ENCODE data around the gene OR6X1. TPM values are rescaled to one million over a fixed set of nuclear protein-coding genes. Genes with fewer than 3 reads are reported as not detected.
A peak's percentile ranks its signal among the peaks of the same experiment; 100 is the strongest.
"Not testable (repeated sequence)": the region's sequence is repeated elsewhere in the genome, so short reads cannot be mapped to it uniquely, and the experiment has no call there.

Gene OR6X1
- polyA plus RNA-seq, 2 donors: not detected

DNA sequence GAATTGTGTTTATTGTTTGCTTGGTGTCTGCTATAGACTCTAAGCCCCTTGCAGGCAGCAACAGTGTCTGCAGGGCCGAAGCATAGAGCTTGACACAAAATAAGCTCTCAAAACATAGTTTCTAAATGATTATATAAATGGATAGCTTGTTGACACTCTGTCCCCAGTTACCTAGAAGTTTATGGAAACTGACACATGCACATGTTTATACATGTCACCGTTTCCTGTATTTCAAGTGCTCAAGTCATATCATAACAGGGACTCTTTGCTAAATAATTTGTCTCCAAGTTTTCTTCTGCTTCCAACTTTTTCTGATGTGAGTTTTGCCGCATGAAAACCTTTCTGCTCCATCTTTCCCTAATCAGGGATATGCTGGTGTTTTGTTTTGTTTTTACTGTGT lies 3.7 kb upstream of the OR6X1 start:
- no peaks in the 10 kb centered on the region for H3K36me3 ChIP-seq (ENCODE audit: control insufficient read depth in 2 of 2, insufficient read depth in 2 of 2, low read length in 1 of 2)
- no peak overlapping the region for H3K4me3 ChIP-seq (ENCODE audit: low read depth in 1 of 2, low read length in 2 of 2)
- H3K27me3 ChIP-seq (ENCODE audit: control insufficient read depth in 1 of 2, insufficient read depth in 2 of 2, low read length in 2 of 2): no peaks in the 10 kb centered on the region
- H3K9me3 ChIP-seq (ENCODE audit: control insufficient read depth in 2 of 2, insufficient read depth in 1 of 2, low read depth in 1 of 2, low read length in 1 of 2): no peaks in the 10 kb centered on the region
- 51 to 67% methylated on average over 3 of the region's 3 CpGs for WGBS, 2 donors
- no peak overlapping the region for H3K27ac ChIP-seq (ENCODE audit: low read depth in 2 of 2, low read length in 1 of 2)
- no peaks in the 10 kb centered on the region for H3K4me1 ChIP-seq (ENCODE audit: control insufficient read depth in 2 of 2, insufficient read depth in 2 of 2, low read length in 1 of 2)

GRCh38 chr11:123755813-123756212 lies 1.5 kb upstream of the OR6X1 start:
- no peak overlapping the region for H3K4me3 ChIP-seq (ENCODE audit: low read depth in 1 of 2, low read length in 2 of 2)
- no peaks in the 10 kb centered on the region for H3K36me3 ChIP-seq (ENCODE audit: control insufficient read depth in 2 of 2, insufficient read depth in 2 of 2, low read length in 1 of 2)
- H3K9me3 ChIP-seq (ENCODE audit: control insufficient read depth in 2 of 2, insufficient read depth in 1 of 2, low read depth in 1 of 2, low read length in 1 of 2): no peaks in the 10 kb centered on the region
- whole genome bisulfite sequencing, 2 donors: 87 to 91% methylated on average over 3 of the region's 3 CpGs
- H3K27me3 ChIP-seq (ENCODE audit: control insufficient read depth in 1 of 2, insufficient read depth in 2 of 2, low read length in 2 of 2): peaks cover 0 to 2% of the 10 kb centered on the region in 2 donors
- H3K4me1 ChIP-seq (ENCODE audit: control insufficient read depth in 2 of 2, insufficient read depth in 2 of 2, low read length in 1 of 2): no peaks in the 10 kb centered on the region
- no peak overlapping the region for H3K27ac ChIP-seq (ENCODE audit: low read depth in 2 of 2, low read length in 1 of 2)

- H3K4me1 ChIP-seq (ENCODE audit: control insufficient read depth in 2 of 2, insufficient read depth in 2 of 2, low read length in 1 of 2): no peaks in the 10 kb centered on the region
- no peaks in the 10 kb centered on the region for H3K9me3 ChIP-seq (ENCODE audit: control insufficient read depth in 2 of 2, insufficient read depth in 1 of 2, low read depth in 1 of 2, low read length in 1 of 2)
- H3K36me3 ChIP-seq (ENCODE audit: control insufficient read depth in 2 of 2, insufficient read depth in 2 of 2, low read length in 1 of 2): no peaks in the 10 kb centered on the region
Observed at GRCh38 chr11:123755344-123755743, 1.0 kb upstream of the OR6X1 start.

GRCh38 chr11:123753110-123753509 lies 1.2 kb downstream of the OR6X1 start:
- Histone ChIP-seq H3K4me3 (ENCODE audit: low read depth in 1 of 2, low read length in 2 of 2) (no peak overlapping the region), H3K27ac (ENCODE audit: low read depth in 2 of 2, low read length in 1 of 2) (no peak overlapping the region), H3K4me1 (ENCODE audit: control insufficient read depth in 2 of 2, insufficient read depth in 2 of 2, low read length in 1 of 2) (no peaks in the 10 kb centered on the region), H3K27me3 (ENCODE audit: control insufficient read depth in 1 of 2, insufficient read depth in 2 of 2, low read length in 2 of 2) (peaks cover 0 to 2% of the 10 kb centered on the region in 2 donors), H3K36me3 (ENCODE audit: control insufficient read depth in 2 of 2, insufficient read depth in 2 of 2, low read length in 1 of 2) (no peaks in the 10 kb centered on the region), H3K9me3 (ENCODE audit: control insufficient read depth in 2 of 2, insufficient read depth in 1 of 2, low read depth in 1 of 2, low read length in 1 of 2) (no peaks in the 10 kb centered on the region)

More at GRCh38 chr11:123755344-123755743, 1.0 kb upstream of the OR6X1 start:
- H3K27ac ChIP-seq (ENCODE audit: low read depth in 2 of 2, low read length in 1 of 2): no peak overlapping the region
- no peak overlapping the region for H3K4me3 ChIP-seq (ENCODE audit: low read depth in 1 of 2, low read length in 2 of 2)
- peaks cover 0 to 2% of the 10 kb centered on the region in 2 donors for H3K27me3 ChIP-seq (ENCODE audit: control insufficient read depth in 1 of 2, insufficient read depth in 2 of 2, low read length in 2 of 2)

- H3K4me3 ChIP-seq (ENCODE audit: low read depth in 1 of 2, low read length in 2 of 2): no peak overlapping the region
- H3K27ac ChIP-seq (ENCODE audit: low read depth in 2 of 2, low read length in 1 of 2): no peak overlapping the region
- 35 to 46% methylated on average over 1 of the region's 1 CpG for WGBS, 2 donors
Observed at GRCh38 chr11:123751781-123752180, 2.5 kb downstream of the OR6X1 start.

DNA sequence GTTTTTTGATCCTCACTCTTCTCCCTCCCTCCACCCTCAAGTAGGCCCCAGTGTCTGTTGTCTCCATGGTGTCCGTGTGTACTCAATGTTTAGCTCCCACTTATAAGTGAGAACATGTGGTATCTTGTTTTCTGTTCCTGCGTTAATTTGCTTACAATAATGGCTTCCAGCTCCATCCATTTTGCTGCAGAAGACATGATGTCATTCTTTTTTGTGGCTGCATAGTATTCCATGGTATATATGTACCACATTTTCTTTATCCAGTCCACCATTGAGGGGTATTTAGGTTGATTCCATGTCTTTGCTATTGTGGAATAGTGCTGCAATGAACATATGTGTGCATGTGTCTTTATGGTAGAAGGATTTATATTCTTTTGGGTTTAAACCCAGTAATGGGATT lies 6.0 kb downstream of the OR6X1 start:
- H3K4me1 ChIP-seq (ENCODE audit: control insufficient read depth in 2 of 2, insufficient read depth in 2 of 2, low read length in 1 of 2); H3K27ac ChIP-seq (ENCODE audit: low read depth in 2 of 2, low read length in 1 of 2); H3K27me3 ChIP-seq (ENCODE audit: control insufficient read depth in 1 of 2, insufficient read depth in 2 of 2, low read length in 2 of 2); H3K36me3 ChIP-seq (ENCODE audit: control insufficient read depth in 2 of 2, insufficient read depth in 2 of 2, low read length in 1 of 2); H3K4me3 ChIP-seq (ENCODE audit: low read depth in 1 of 2, low read length in 2 of 2); H3K9me3 ChIP-seq (ENCODE audit: control insufficient read depth in 2 of 2, insufficient read depth in 1 of 2, low read depth in 1 of 2, low read length in 1 of 2): not testable (repeated sequence)
- WGBS, 2 donors: 82 to 95% methylated on average over 2 of the region's 2 CpGs

More at GRCh38 chr11:123751781-123752180, 2.5 kb downstream of the OR6X1 start:
- no peaks in the 10 kb centered on the region for H3K4me1 ChIP-seq (ENCODE audit: control insufficient read depth in 2 of 2, insufficient read depth in 2 of 2, low read length in 1 of 2)
- peaks cover 0 to 2% of the 10 kb centered on the region in 2 donors for H3K27me3 ChIP-seq (ENCODE audit: control insufficient read depth in 1 of 2, insufficient read depth in 2 of 2, low read length in 2 of 2)
- H3K36me3 ChIP-seq (ENCODE audit: control insufficient read depth in 2 of 2, insufficient read depth in 2 of 2, low read length in 1 of 2): no peaks in the 10 kb centered on the region
- H3K9me3 ChIP-seq (ENCODE audit: control insufficient read depth in 2 of 2, insufficient read depth in 1 of 2, low read depth in 1 of 2, low read length in 1 of 2): no peaks in the 10 kb centered on the region

- Histone ChIP-seq H3K27ac (ENCODE audit: low read depth in 2 of 2, low read length in 1 of 2) (no peak overlapping the region), H3K9me3 (ENCODE audit: control insufficient read depth in 2 of 2, insufficient read depth in 1 of 2, low read depth in 1 of 2, low read length in 1 of 2) (no peaks in the 10 kb centered on the region), H3K4me3 (ENCODE audit: low read depth in 1 of 2, low read length in 2 of 2) (no peak overlapping the region), H3K36me3 (ENCODE audit: control insufficient read depth in 2 of 2, insufficient read depth in 2 of 2, low read length in 1 of 2) (no peaks in the 10 kb centered on the region), H3K4me1 (ENCODE audit: control insufficient read depth in 2 of 2, insufficient read depth in 2 of 2, low read length in 1 of 2) (no peaks in the 10 kb centered on the region), H3K27me3 (ENCODE audit: control insufficient read depth in 1 of 2, insufficient read depth in 2 of 2, low read length in 2 of 2) (no peaks in the 10 kb centered on the region)
- 74 to 77% methylated on average over 2 of the region's 2 CpGs for WGBS, 2 donors
Observed at GRCh38 chr11:123745764-123746451, 8.4 kb downstream of the OR6X1 start.

GRCh38 chr11:123742724-123743120 lies 11.6 kb downstream of the OR6X1 start:
- H3K4me3 ChIP-seq (ENCODE audit: low read depth in 1 of 2, low read length in 2 of 2): no peak overlapping the region
- no peaks in the 10 kb centered on the region for H3K36me3 ChIP-seq (ENCODE audit: control insufficient read depth in 2 of 2, insufficient read depth in 2 of 2, low read length in 1 of 2)
- H3K27ac ChIP-seq (ENCODE audit: low read depth in 2 of 2, low read length in 1 of 2): no peak overlapping the region
- WGBS, 2 donors: 47% methylated on average over 3 of the region's 3 CpGs
- H3K9me3 ChIP-seq (ENCODE audit: control insufficient read depth in 2 of 2, insufficient read depth in 1 of 2, low read depth in 1 of 2, low read length in 1 of 2): no peaks in the 10 kb centered on the region
- H3K27me3 ChIP-seq (ENCODE audit: control insufficient read depth in 1 of 2, insufficient read depth in 2 of 2, low read length in 2 of 2): no peaks in the 10 kb centered on the region
- peaks cover 0 to 5% of the 10 kb centered on the region in 2 donors for H3K4me1 ChIP-seq (ENCODE audit: control insufficient read depth in 2 of 2, insufficient read depth in 2 of 2, low read length in 1 of 2)

DNA sequence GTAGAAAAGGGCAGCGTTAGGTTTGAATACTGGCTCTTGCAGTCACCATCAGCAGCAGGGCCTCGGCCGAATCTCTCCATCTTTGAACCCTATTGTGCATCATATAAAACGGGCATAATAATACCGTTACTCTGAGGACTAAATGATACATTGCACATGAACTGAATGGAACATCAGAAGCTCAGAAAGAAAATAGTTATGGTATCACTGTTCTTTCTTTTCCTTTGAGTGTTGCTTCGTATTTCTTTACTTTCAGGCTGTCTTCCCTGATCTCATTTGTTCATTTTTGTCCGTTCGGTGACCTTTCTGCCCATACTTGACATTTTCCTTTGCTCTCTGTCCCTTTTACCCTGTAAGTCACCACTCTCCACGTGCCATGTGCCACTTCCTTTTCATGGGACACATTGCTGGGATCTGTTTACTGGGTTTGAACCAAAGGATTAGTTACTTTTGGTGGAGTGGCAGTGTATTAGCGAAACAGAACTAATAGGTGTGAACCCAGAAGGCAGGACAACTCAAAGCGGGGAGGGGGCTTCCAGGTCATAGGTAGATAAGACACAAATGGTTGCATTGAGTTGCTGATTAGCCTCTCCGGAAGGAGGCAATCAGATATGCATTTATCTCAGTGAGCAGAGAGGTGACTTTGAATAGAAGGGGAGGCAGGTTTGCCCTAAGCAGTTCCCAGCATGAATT lies 12.1 kb downstream of the OR6X1 start:
- Histone ChIP-seq H3K9me3 (ENCODE audit: control insufficient read depth in 2 of 2, insufficient read depth in 1 of 2, low read depth in 1 of 2, low read length in 1 of 2) (no peaks in the 10 kb centered on the region), H3K36me3 (ENCODE audit: control insufficient read depth in 2 of 2, insufficient read depth in 2 of 2, low read length in 1 of 2) (no peaks in the 10 kb centered on the region), H3K4me1 (ENCODE audit: control insufficient read depth in 2 of 2, insufficient read depth in 2 of 2, low read length in 1 of 2) (peaks cover 0 to 5% of the 10 kb centered on the region in 2 donors), H3K27me3 (ENCODE audit: control insufficient read depth in 1 of 2, insufficient read depth in 2 of 2, low read length in 2 of 2) (no peaks in the 10 kb centered on the region), H3K27ac (ENCODE audit: low read depth in 2 of 2, low read length in 1 of 2) (no peak overlapping the region), H3K4me3 (ENCODE audit: low read depth in 1 of 2, low read length in 2 of 2) (peak overlapping the region; percentile 75 to 93)
- 25% methylated on average over 12 of the region's 12 CpGs for WGBS, 2 donors

Data from esophagus (tissue), 2 donors.